Lower leg skin (tissue), 3 donors: ENCODE data around the gene CDH15.

Experiments
- CTCF ChIP-seq, 3 donors: fragments of 450-650 bp; IDR thresholded peaks; one replicate each; pipeline ENCODE4 v1.5.1; 2016; ENCODE audit warnings: antibody characterized with exemption in 3 of 3, mild to moderate bottlenecking in 3 of 3, moderate library complexity in 2 of 3
- POLR2A ChIP-seq, 2 donors: fragments of 450-650 bp; IDR thresholded peaks; one replicate each; pipeline ENCODE4 v1.6.1; 2016 to 2017; ENCODE audit warnings: antibody characterized with exemption in 2 of 2, mild to moderate bottlenecking in 1 of 2, moderate library complexity in 1 of 2

- TF ChIP-seq CTCF (IDR thresholded peaks at IDR 0.05) = no peak
- no peak for TF ChIP-seq POLR2A (IDR thresholded peaks at IDR 0.05)
These were observed 11.6 kb upstream of the CDH15 start for GRCh38 chr16:89159850-89160354.
